ENCODE data around the gene TAPT1. TPM values are rescaled to one million over a fixed set of nuclear protein-coding genes. Genes with fewer than 3 reads are reported as not detected.

Gene TAPT1
- total RNA-seq, 6 experiments from 2014 or later = 10.8 to 57.3 (median 40.1) TPM

GRCh38 chr4:16117164-16117563 is 109.1 kb downstream of the TAPT1 start:
- no peaks in the 10 kb centered on the region for H3K9me3 ChIP-seq
- no peak for ATAC-seq
- no peak overlapping the region for H3K4me3 ChIP-seq
- H3K4me1 ChIP-seq = no peaks in the 10 kb centered on the region
- TF ChIP-seq, protein P1, sequence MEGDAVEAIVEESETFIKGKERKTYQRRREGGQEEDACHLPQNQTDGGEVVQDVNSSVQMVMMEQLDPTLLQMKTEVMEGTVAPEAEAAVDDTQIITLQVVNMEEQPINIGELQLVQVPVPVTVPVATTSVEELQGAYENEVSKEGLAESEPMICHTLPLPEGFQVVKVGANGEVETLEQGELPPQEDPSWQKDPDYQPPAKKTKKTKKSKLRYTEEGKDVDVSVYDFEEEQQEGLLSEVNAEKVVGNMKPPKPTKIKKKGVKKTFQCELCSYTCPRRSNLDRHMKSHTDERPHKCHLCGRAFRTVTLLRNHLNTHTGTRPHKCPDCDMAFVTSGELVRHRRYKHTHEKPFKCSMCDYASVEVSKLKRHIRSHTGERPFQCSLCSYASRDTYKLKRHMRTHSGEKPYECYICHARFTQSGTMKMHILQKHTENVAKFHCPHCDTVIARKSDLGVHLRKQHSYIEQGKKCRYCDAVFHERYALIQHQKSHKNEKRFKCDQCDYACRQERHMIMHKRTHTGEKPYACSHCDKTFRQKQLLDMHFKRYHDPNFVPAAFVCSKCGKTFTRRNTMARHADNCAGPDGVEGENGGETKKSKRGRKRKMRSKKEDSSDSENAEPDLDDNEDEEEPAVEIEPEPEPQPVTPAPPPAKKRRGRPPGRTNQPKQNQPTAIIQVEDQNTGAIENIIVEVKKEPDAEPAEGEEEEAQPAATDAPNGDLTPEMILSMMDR (IDR thresholded peaks at IDR 0.05) = no peak
- no peak for TF ChIP-seq POLR2A (IDR thresholded peaks at IDR 0.05)
- H3K27me3 ChIP-seq = no peaks in the 10 kb centered on the region
- intact Hi-C loops (cut with DNase I) = no loop called here
- H3K27ac ChIP-seq = no peak overlapping the region
- no peak for DNase-seq
- H3K36me3 ChIP-seq = no peaks in the 10 kb centered on the region
- 49% methylated on average over 5 of the region's 5 CpGs for WGBS (ENCODE audit: insufficient coverage, low coverage, low lambda C conversion rate, missing lambda C conversion rate)

DNA sequence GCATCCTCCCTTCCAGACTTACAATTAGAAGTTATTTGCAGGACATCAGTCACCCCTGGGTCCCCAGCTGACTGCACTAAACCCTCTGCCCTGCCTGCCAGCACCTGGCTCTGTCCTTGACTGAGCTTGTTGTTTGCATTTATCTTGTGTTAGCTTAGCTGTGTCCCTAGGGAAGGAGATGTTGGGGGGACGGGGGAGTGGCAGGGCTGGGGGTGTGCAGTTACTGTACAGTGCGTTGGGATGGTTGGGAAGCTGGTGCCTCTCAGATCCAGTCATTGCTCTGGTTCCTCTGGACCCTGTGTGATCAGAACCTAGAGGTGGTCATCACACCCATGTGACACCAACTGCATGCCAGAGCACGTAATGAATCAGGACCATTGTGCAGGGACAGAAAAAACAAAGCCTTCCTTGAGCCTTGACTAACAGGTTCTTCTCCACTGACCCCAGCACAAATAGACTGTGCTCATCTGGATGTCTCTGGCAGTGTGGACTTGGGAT is 109.7 kb downstream of the TAPT1 start:
- WGBS (ENCODE audit: insufficient coverage, low coverage, low lambda C conversion rate, missing lambda C conversion rate) = 80% methylated on average over 1 of the region's 3 CpGs
- Histone ChIP-seq H3K27me3 (no peaks in the 10 kb centered on the region), H3K4me1 (no peaks in the 10 kb centered on the region), H3K36me3 (no peaks in the 10 kb centered on the region), H3K27ac (no peak overlapping the region), H3K4me3 (no peak overlapping the region), H3K9me3 (no peaks in the 10 kb centered on the region)
- intact Hi-C loops (cut with DNase I) = no loop called here
- ATAC-seq (no peak), DNase-seq (no peak)
- TF ChIP-seq POLR2A (IDR thresholded peaks at IDR 0.05) = no peak
- TF ChIP-seq, protein P1 (IDR thresholded peaks at IDR 0.05) = no peak

GRCh38 chr4:16116019-16116418 is 110.3 kb downstream of the TAPT1 start:
- Histone ChIP-seq H3K4me1 (no peaks in the 10 kb centered on the region), H3K36me3 (no peaks in the 10 kb centered on the region), H3K9me3 (no peaks in the 10 kb centered on the region), H3K27me3 (no peaks in the 10 kb centered on the region), H3K27ac (no peak overlapping the region), H3K4me3 (no peak overlapping the region)
- WGBS (ENCODE audit: insufficient coverage, low coverage, low lambda C conversion rate, missing lambda C conversion rate) = 87% methylated on average over 7 of the region's 7 CpGs
- intact Hi-C loops (cut with DNase I) = no loop called here
- ATAC-seq = no peak
- DNase-seq = no peak
- TF ChIP-seq, protein P1 (IDR thresholded peaks at IDR 0.05) = no peak
- TF ChIP-seq POLR2A (IDR thresholded peaks at IDR 0.05) = no peak

- TF ChIP-seq, protein P1 (IDR thresholded peaks at IDR 0.05) = no peak
- no peak for TF ChIP-seq POLR2A (IDR thresholded peaks at IDR 0.05)
- Histone ChIP-seq H3K27ac (no peak overlapping the region), H3K27me3 (no peaks in the 10 kb centered on the region), H3K9me3 (no peaks in the 10 kb centered on the region), H3K4me3 (no peak overlapping the region), H3K4me1 (no peaks in the 10 kb centered on the region), H3K36me3 (no peaks in the 10 kb centered on the region)
- intact Hi-C loops (cut with DNase I) = no loop called here
- 73% methylated on average over 6 of the region's 6 CpGs for WGBS (ENCODE audit: insufficient coverage, low coverage, low lambda C conversion rate, missing lambda C conversion rate)
- DNase-seq = no peak
- no peak for ATAC-seq
Measured at GRCh38 chr4:16114546-16114945, 111.7 kb downstream of the TAPT1 start.

GRCh38 chr4:16113741-16114140 is 112.5 kb downstream of the TAPT1 start:
- no peaks in the 10 kb centered on the region for H3K9me3 ChIP-seq
- DNase-seq (no peak), ATAC-seq (no peak)
- no peaks in the 10 kb centered on the region for H3K36me3 ChIP-seq
- WGBS (ENCODE audit: insufficient coverage, low coverage, low lambda C conversion rate, missing lambda C conversion rate) = 69% methylated on average over 3 of the region's 3 CpGs
- intact Hi-C loops (cut with DNase I) = no loop called here
- no peaks in the 10 kb centered on the region for H3K27me3 ChIP-seq
- H3K27ac ChIP-seq = no peak overlapping the region
- TF ChIP-seq, protein P1 (IDR thresholded peaks at IDR 0.05) = no peak
- TF ChIP-seq POLR2A (IDR thresholded peaks at IDR 0.05) = no peak
- H3K4me3 ChIP-seq = no peak overlapping the region
- H3K4me1 ChIP-seq = no peaks in the 10 kb centered on the region
